ENCODE results near the gene PYM1.

- TF ChIP-seq CTCF (IDR thresholded peaks at IDR 0.05; ENCODE audit: control extremely low read depth in 1 of 3, insufficient read depth in 1 of 3, low read depth in 1 of 3, low read length in 3 of 3) = no peak
- TF ChIP-seq EZH2 (IDR thresholded peaks at IDR 0.05; ENCODE audit: low read depth, low read length, severe bottlenecking) = no peak
- TF ChIP-seq PHF8 (conservative IDR thresholded peaks at IDR 0.05; ENCODE audit: low read depth, low read length) = no peak
- no peak for TF ChIP-seq SAP30 (IDR thresholded peaks at IDR 0.05; ENCODE audit: insufficient read depth, insufficient replicate concordance, low read length)
- TF ChIP-seq TAF1 (IDR thresholded peaks at IDR 0.05; ENCODE audit: low read depth, low read length) = no peak
Observed at GRCh38 chr12:55861871-55862270, 65.8 kb downstream of the PYM1 start.

Data from H1 (cell line).